Glutamatergic neuron (in vitro differentiated cells): ENCODE data around the gene MGRN1. TPM values are rescaled to one million over a fixed set of nuclear protein-coding genes. Genes with fewer than 3 reads are reported as not detected.

ENCODE experiments used
- DNase-seq: peaks from one replicate; pipeline ENCODE4 v3.0.0; 2022
- H3K27ac Mint-ChIP-seq: one replicate; pipeline ENCODE4 v1.8.0; 2020; ENCODE audit warnings: mild to moderate bottlenecking, mixed read lengths, inconsistent platforms; ENCODE audit not compliant: unreplicated experiment
- H3K27me3 Mint-ChIP-seq: one replicate; pipeline ENCODE4 v1.8.0; 2020; ENCODE audit warnings: mild to moderate bottlenecking, moderate library complexity, mixed read lengths, inconsistent platforms; ENCODE audit not compliant: unreplicated experiment
- H3K36me3 Mint-ChIP-seq: one replicate; pipeline ENCODE4 v1.8.0; 2020; ENCODE audit warnings: mild to moderate bottlenecking, mixed read lengths, inconsistent platforms; ENCODE audit not compliant: unreplicated experiment
- H3K4me1 Mint-ChIP-seq: one replicate; pipeline ENCODE4 v1.8.0; 2020; ENCODE audit warnings: mild to moderate bottlenecking, low read depth, mixed read lengths, inconsistent platforms; ENCODE audit not compliant: unreplicated experiment
- H3K4me3 Mint-ChIP-seq: one replicate; pipeline ENCODE4 v1.8.0; 2020; ENCODE audit warnings: mild to moderate bottlenecking, mixed read lengths, inconsistent platforms; ENCODE audit not compliant: unreplicated experiment
- H3K9me3 Mint-ChIP-seq: one replicate; pipeline ENCODE4 v1.8.0; 2020; ENCODE audit warnings: mild to moderate bottlenecking, moderate library complexity, mixed read lengths, inconsistent platforms; ENCODE audit not compliant: unreplicated experiment
- CTCF ChIP-seq: fragments of 200-600 bp; sonication (generic); IDR thresholded peaks from one replicate; pipeline ENCODE4 v1.5.0; 2021; ENCODE audit not compliant: partially characterized antibody, unreplicated experiment
- total RNA-seq: library from RNA; stranded (reverse); fragmentation: NEBNext Ultra II Directional; extraction: Animal tissue kit (Norgen Biotek cat#: 25700); gene quantifications from one replicate; pipeline ENCODE4 v1.2.1, GENCODE V29; 2021; ENCODE audit not compliant: unreplicated experiment

The MGRN1 gene
- total RNA-seq, 1 donor from 2014 or later, result 150 TPM

DNA sequence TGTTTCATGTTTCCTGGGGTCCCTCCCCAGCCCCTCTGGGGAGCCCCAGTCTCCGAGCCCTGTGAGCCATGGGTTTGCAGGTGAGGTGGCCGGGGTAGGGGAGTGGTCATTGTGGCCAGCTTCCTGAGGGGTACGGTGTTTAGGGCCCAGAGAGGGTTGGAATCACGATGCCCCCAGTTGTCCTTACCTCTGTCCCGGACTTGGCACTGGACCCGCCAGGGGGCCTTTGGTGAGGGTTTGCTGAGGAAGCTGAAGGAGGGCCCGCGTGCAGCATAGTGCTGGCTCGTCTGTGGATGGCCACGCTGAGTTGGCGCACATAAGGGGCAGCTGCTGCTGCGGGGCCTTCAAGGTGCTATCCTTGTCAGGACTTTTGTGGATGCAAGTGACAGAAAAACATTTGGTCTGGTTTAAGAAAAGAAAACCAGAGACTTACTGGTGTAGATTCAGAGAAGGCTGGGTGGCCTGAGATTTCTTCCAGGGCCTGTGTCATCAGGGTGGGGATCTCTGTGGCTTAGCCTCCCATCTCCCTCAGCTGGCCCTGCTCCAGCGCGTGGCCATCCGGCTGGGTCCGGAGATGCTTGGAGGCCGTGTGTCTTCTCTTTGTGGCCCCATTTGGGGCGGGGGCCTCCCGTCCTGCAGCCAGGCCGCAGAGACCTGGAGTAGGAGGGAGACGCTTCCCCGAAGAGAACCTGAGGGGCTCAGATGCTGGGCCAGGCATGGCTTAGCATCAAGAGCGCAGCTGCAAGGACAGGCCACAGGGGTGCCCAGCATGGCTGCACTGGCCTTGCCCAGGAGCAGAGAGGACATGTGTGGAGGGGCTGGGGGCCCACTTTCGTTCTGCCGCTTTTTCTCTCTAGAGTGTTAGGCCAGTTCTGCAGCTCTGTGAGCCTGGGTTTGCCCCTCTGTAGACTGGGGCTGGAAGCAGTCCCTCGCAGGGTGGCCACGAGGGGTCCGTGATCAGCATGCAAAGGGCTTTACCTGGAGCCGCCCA is 35.0 kb downstream of the MGRN1 start:
- no peaks in the 10 kb centered on the region for H3K36me3 Mint-ChIP-seq
- DNase-seq, result no peak
- H3K9me3 Mint-ChIP-seq, result peaks cover 3% of the 10 kb centered on the region
- H3K27me3 Mint-ChIP-seq, result peaks cover 8% of the 10 kb centered on the region
- no peak for TF ChIP-seq CTCF
- H3K4me1 Mint-ChIP-seq, result peaks cover 20% of the 10 kb centered on the region
- H3K4me3 Mint-ChIP-seq, result no peak overlapping the region
- H3K27ac Mint-ChIP-seq, result no peak overlapping the region

DNA sequence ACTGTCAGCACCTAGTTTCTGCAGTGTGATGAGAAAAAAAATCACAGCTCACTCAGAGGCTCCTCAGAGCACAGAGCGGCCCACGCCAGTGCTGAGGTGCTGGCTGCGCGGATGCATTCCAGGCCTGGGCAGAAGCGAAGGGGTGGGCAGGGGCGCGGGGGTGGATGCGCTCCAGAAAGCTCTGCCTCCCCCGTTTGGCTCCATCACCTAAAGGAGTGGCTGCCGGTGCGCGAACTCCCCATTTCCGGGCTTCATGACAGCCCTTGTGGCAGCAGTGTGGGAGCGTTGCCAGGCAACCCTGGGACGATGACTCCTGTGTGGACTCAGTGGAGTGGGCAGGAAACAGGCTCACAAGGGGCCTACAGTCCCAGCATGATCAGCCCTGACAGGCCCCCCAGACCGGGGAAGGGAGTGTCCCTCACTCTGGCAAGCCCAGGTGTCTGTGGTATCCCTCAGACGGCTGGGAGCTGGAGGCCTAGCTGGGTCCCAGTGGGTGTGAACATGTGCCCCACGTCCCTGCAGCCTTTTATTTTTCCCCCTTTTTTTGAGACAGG is 35.9 kb downstream of the MGRN1 start:
- H3K36me3 Mint-ChIP-seq, result no peaks in the 10 kb centered on the region
- no peaks in the 10 kb centered on the region for H3K9me3 Mint-ChIP-seq
- H3K27ac Mint-ChIP-seq, result no peak overlapping the region
- TF ChIP-seq CTCF, result no peak
- no peak overlapping the region for H3K4me3 Mint-ChIP-seq
- DNase-seq, result no peak
- H3K27me3 Mint-ChIP-seq, result peaks cover 8% of the 10 kb centered on the region
- H3K4me1 Mint-ChIP-seq, result peaks cover 19% of the 10 kb centered on the region

- Mint-ChIP-seq H3K27ac (no peak overlapping the region), H3K4me3 (no peak overlapping the region), H3K36me3 (no peaks in the 10 kb centered on the region), H3K4me1 (peaks cover 13% of the 10 kb centered on the region), H3K9me3 (no peaks in the 10 kb centered on the region), H3K27me3 (peaks cover 6% of the 10 kb centered on the region)
- TF ChIP-seq CTCF, result no peak
- no peak for DNase-seq
These were observed 37.0 kb downstream of the MGRN1 start for GRCh38 chr16:4661661-4662060.

GRCh38 chr16:4663465-4663776 is 38.8 kb downstream of the MGRN1 start:
- Mint-ChIP-seq H3K36me3 (no peaks in the 10 kb centered on the region), H3K4me1 (peaks cover 16% of the 10 kb centered on the region), H3K27ac (no peak overlapping the region), H3K27me3 (peaks cover 3% of the 10 kb centered on the region), H3K9me3 (no peaks in the 10 kb centered on the region), H3K4me3 (no peak overlapping the region)
- no peak for DNase-seq
- no peak for TF ChIP-seq CTCF
